H1 (cell line): ENCODE data around the gene KLHL35.

Experiments used
- CEBPB ChIP-seq: IDR thresholded peaks from 2 replicates; pipeline ENCODE4 v1.6.1; 2012; ENCODE audit warnings: low read depth, low read length
- EZH2 ChIP-seq: fragments of 200-600 bp; sonication (generic); IDR thresholded peaks from 2 replicates; pipeline ENCODE4 v1.7.1; 2012; ENCODE audit warnings: low read depth, mild to moderate bottlenecking, moderate library complexity, low read length, inconsistent platforms; ENCODE audit not compliant: severe bottlenecking
- GTF2F1 ChIP-seq: IDR thresholded peaks from 2 replicates; pipeline ENCODE4 v1.6.1; 2012; ENCODE audit warnings: low read depth, low read length, improper control_type of control experiment, borderline replicate concordance
- JUND ChIP-seq: IDR thresholded peaks from 2 replicates; pipeline ENCODE4 v1.6.1; 2011; ENCODE audit warnings: mild to moderate bottlenecking, improper control_type of control experiment, low read length
- POLR2A ChIP-seq, 2 experiments: IDR thresholded peaks; 1 replicate in 1 of 2; 2 replicates in 1 of 2; pipeline ENCODE4 v1.6.1; 2011; ENCODE audit warnings: low read depth in 2 of 2, low read length in 2 of 2, mild to moderate bottlenecking in 2 of 2; ENCODE audit errors: control extremely low read depth in 1 of 2
- POLR2AphosphoS5 ChIP-seq: IDR thresholded peaks from 2 replicates; pipeline ENCODE4 v1.6.1; 2011; ENCODE audit warnings: low read depth, low read length
- SIX5 ChIP-seq: IDR thresholded peaks from 2 replicates; pipeline ENCODE4 v1.6.1; 2011; ENCODE audit warnings: mild to moderate bottlenecking, low read depth, low read length
- SRF ChIP-seq: IDR thresholded peaks from 2 replicates; pipeline ENCODE4 v1.6.1; 2011; ENCODE audit warnings: mild to moderate bottlenecking, low read depth, low read length, moderate library complexity
- TAF7 ChIP-seq: optimal IDR thresholded peaks from 2 replicates; pipeline ENCODE3; 2011; ENCODE audit warnings: low read depth, mild to moderate bottlenecking, inconsistent platforms, low read length, moderate library complexity, borderline replicate concordance
- TEAD4 ChIP-seq: IDR thresholded peaks from 2 replicates; pipeline ENCODE4 v1.6.1; 2012; ENCODE audit warnings: low read depth, low read length, inconsistent platforms, mixed read lengths
- YY1 ChIP-seq: IDR thresholded peaks from 2 replicates; pipeline ENCODE4 v1.6.1; 2011; ENCODE audit warnings: low read depth, mild to moderate bottlenecking, low read length
- TF ChIP-seq, protein P1 (sequence below), 3 experiments: IDR thresholded peaks; 1 replicate in 2 of 3; 2 replicates in 1 of 3; pipeline versions ENCODE4 v1.5.1 to v1.6.1; 2011; ENCODE audit warnings: low read length in 3 of 3, mild to moderate bottlenecking in 3 of 3, inconsistent platforms in 2 of 3, low read depth in 1 of 3, moderate library complexity in 1 of 3; ENCODE audit not compliant: insufficient read depth in 1 of 3; ENCODE audit errors: control extremely low read depth in 1 of 3
- TF ChIP-seq, protein P2 (sequence below): IDR thresholded peaks from 2 replicates; pipeline ENCODE4 v1.6.1; 2011; ENCODE audit warnings: low read length, improper control_type of control experiment

- TF ChIP-seq, protein P1, sequence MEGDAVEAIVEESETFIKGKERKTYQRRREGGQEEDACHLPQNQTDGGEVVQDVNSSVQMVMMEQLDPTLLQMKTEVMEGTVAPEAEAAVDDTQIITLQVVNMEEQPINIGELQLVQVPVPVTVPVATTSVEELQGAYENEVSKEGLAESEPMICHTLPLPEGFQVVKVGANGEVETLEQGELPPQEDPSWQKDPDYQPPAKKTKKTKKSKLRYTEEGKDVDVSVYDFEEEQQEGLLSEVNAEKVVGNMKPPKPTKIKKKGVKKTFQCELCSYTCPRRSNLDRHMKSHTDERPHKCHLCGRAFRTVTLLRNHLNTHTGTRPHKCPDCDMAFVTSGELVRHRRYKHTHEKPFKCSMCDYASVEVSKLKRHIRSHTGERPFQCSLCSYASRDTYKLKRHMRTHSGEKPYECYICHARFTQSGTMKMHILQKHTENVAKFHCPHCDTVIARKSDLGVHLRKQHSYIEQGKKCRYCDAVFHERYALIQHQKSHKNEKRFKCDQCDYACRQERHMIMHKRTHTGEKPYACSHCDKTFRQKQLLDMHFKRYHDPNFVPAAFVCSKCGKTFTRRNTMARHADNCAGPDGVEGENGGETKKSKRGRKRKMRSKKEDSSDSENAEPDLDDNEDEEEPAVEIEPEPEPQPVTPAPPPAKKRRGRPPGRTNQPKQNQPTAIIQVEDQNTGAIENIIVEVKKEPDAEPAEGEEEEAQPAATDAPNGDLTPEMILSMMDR (IDR thresholded peaks at IDR 0.05; ENCODE audit: control extremely low read depth in 1 of 3, insufficient read depth in 1 of 3, low read depth in 1 of 3, low read length in 3 of 3), result no peak
- no peak for TF ChIP-seq POLR2A (IDR thresholded peaks at IDR 0.05; ENCODE audit: control extremely low read depth in 1 of 2, low read depth in 2 of 2, low read length in 2 of 2)
- no peak for TF ChIP-seq YY1
- no peak for TF ChIP-seq TAF7
- TF ChIP-seq POLR2AphosphoS5, result no peak
- no peak for TF ChIP-seq EZH2
- TF ChIP-seq CEBPB, result no peak
- no peak for TF ChIP-seq TEAD4
- TF ChIP-seq SRF, result no peak
- TF ChIP-seq GTF2F1, result no peak
- TF ChIP-seq, protein P2, sequence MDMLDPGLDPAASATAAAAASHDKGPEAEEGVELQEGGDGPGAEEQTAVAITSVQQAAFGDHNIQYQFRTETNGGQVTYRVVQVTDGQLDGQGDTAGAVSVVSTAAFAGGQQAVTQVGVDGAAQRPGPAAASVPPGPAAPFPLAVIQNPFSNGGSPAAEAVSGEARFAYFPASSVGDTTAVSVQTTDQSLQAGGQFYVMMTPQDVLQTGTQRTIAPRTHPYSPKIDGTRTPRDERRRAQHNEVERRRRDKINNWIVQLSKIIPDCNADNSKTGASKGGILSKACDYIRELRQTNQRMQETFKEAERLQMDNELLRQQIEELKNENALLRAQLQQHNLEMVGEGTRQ, result no peak
- no peak for TF ChIP-seq JUND
- no peak for TF ChIP-seq SIX5
These were observed 6.3 kb downstream of the KLHL35 start for GRCh38 chr11:75426720-75427086.
